Peyer's patch (tissue), 4 donors: ENCODE results near the gene FAM47E. TPM values are rescaled to one million over a fixed set of nuclear protein-coding genes. Genes with fewer than 3 reads are reported as not detected.

Experiments
- DNase-seq, 3 donors: peaks; one replicate each; pipeline ENCODE4 v3.0.0-alpha.2; 2017 to 2019
- H3K27ac ChIP-seq, 4 donors: fragments of 200-600 bp; sonication (generic); one replicate each; pipeline ENCODE4 v1.5.1; 2016 to 2019
- H3K27me3 ChIP-seq, 2 donors: fragments of 200-600 bp; sonication (generic); one replicate each; pipeline ENCODE4 v1.5.1; 2019
- H3K36me3 ChIP-seq, 3 donors: fragments of 200-600 bp; sonication (generic); one replicate each; pipeline ENCODE4 v1.5.1; 2016 to 2019
- H3K4me1 ChIP-seq, 4 donors: fragments of 200-600 bp; sonication (generic); one replicate each; pipeline ENCODE4 v1.5.1; 2016 to 2019
- H3K4me3 ChIP-seq, 4 donors: fragments of 200-600 bp; sonication (generic); 1 replicate in 3 of 4; 2 replicates in 1 of 4; pipeline ENCODE4 v1.5.1; 2016 to 2019; ENCODE audit warnings: mild to moderate bottlenecking in 1 of 4
- H3K9me3 ChIP-seq, 4 donors: fragments of 200-600 bp; sonication (generic); one replicate each; pipeline ENCODE4 v1.5.1; 2016 to 2019; ENCODE audit warnings: mild to moderate bottlenecking in 1 of 4
- CTCF ChIP-seq, 6 experiments: fragments of 450-650 bp in 4 of 6; fragments of 200-600 bp in 2 of 6; sonication (generic) in 1 of 6; IDR thresholded peaks; one replicate each; pipeline ENCODE4 v1.5.1; 2017 to 2019; ENCODE audit warnings: antibody characterized with exemption in 6 of 6, mild to moderate bottlenecking in 3 of 6, moderate library complexity in 1 of 6
- POLR2A ChIP-seq, 2 donors: fragments of 450-650 bp; IDR thresholded peaks; one replicate each; pipeline ENCODE4 v1.5.1; 2017; ENCODE audit warnings: antibody characterized with exemption in 2 of 2, mild to moderate bottlenecking in 2 of 2, moderate library complexity in 2 of 2
- total RNA-seq, 4 donors: library from RNA; depleted of rRNA; stranded (reverse); fragments of >200 nt; gene quantifications; one replicate each; pipeline ENCODE4 v1.1.0, GENCODE V29; 2016

FAM47E gene
- total RNA-seq, 4 donors from 2014 or later = 0.83 to 13.9 (median 7.6) TPM

GRCh38 chr4:76270244-76271175 is 19.0 kb downstream of the FAM47E start:
- no peak for DNase-seq

GRCh38 chr4:76271248-76271647 is 19.7 kb downstream of the FAM47E start:
- Histone ChIP-seq H3K9me3 (no peaks in the 10 kb centered on the region), H3K4me3 (no peak overlapping the region)
- DNase-seq = no peak

More at GRCh38 chr4:76270244-76271175, 19.0 kb downstream of the FAM47E start:
- Histone ChIP-seq H3K36me3 (no peaks in the 10 kb centered on the region), H3K27ac (no peak overlapping the region), H3K4me1 (no peaks in the 10 kb centered on the region), H3K9me3 (no peaks in the 10 kb centered on the region), H3K27me3 (no peaks in the 10 kb centered on the region), H3K4me3 (no peak overlapping the region)
- TF ChIP-seq POLR2A (IDR thresholded peaks at IDR 0.05) (no peak), CTCF (IDR thresholded peaks at IDR 0.05) (no peak)

DNA sequence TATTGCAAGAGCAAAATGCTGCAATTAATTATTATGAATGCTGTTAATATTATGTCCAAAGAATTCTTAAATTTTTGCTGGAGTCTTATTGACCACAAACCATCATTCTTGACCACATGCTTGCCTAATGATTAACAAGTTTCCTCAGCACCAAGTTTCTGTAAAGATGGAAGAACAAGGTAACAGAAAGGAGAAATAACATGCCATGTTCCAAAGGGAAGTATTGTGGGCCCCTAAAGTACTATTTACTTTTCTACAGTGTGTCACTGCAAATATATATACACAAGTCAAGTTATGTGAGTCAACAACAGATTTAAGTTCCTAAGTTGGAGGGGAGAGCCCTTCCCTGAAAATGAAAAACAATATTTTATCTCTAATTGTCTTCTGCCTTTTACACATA is 20.6 kb downstream of the FAM47E start:
- Histone ChIP-seq H3K9me3 (no peaks in the 10 kb centered on the region), H3K4me3 (no peak overlapping the region), H3K27ac (no peak overlapping the region), H3K4me1 (no peaks in the 10 kb centered on the region), H3K36me3 (no peaks in the 10 kb centered on the region), H3K27me3 (no peaks in the 10 kb centered on the region)
- no peak for TF ChIP-seq POLR2A (IDR thresholded peaks at IDR 0.05)
- TF ChIP-seq CTCF (IDR thresholded peaks at IDR 0.05) = no peak
- DNase-seq = no peak

More at GRCh38 chr4:76271248-76271647, 19.7 kb downstream of the FAM47E start:
- no peak for TF ChIP-seq POLR2A (IDR thresholded peaks at IDR 0.05)
- no peak for TF ChIP-seq CTCF (IDR thresholded peaks at IDR 0.05)
- H3K36me3 ChIP-seq = no peaks in the 10 kb centered on the region
- no peaks in the 10 kb centered on the region for H3K4me1 ChIP-seq
- no peaks in the 10 kb centered on the region for H3K27me3 ChIP-seq
- no peak overlapping the region for H3K27ac ChIP-seq

GRCh38 chr4:76272582-76272981 is 21.1 kb downstream of the FAM47E start:
- H3K4me1 ChIP-seq = no peaks in the 10 kb centered on the region
- DNase-seq = no peak

GRCh38 chr4:76272999-76273398 is 21.5 kb downstream of the FAM47E start:
- no peaks in the 10 kb centered on the region for H3K27me3 ChIP-seq
- no peak overlapping the region for H3K4me3 ChIP-seq
- TF ChIP-seq CTCF (IDR thresholded peaks at IDR 0.05) = no peak
- H3K36me3 ChIP-seq = no peaks in the 10 kb centered on the region
- no peaks in the 10 kb centered on the region for H3K9me3 ChIP-seq
- no peak for DNase-seq
- no peak overlapping the region for H3K27ac ChIP-seq
- H3K4me1 ChIP-seq = no peaks in the 10 kb centered on the region

More at GRCh38 chr4:76272582-76272981, 21.1 kb downstream of the FAM47E start:
- Histone ChIP-seq H3K27ac (no peak overlapping the region), H3K36me3 (no peaks in the 10 kb centered on the region), H3K4me3 (no peak overlapping the region), H3K9me3 (no peaks in the 10 kb centered on the region), H3K27me3 (no peaks in the 10 kb centered on the region)
- TF ChIP-seq POLR2A (IDR thresholded peaks at IDR 0.05) (no peak), CTCF (IDR thresholded peaks at IDR 0.05) (no peak)
